GM12891 (cell line): ENCODE results near the gene RANBP3.
A peak's percentile ranks its signal among the peaks of the same experiment; 100 is the strongest.

Source experiments
- DNase-seq: peaks from one replicate; pipeline ENCODE4 v3.0.0; 2011; ENCODE audit warnings: low spot score; ENCODE audit not compliant: insufficient read length
- FAIRE-seq: peaks from 2 replicates; lab custom pipeline; 2011; peaks lifted over from hg19 to GRCh38; lab: Jason Lieb, UNC
- PAX5 ChIP-seq: IDR thresholded peaks from 2 replicates; pipeline ENCODE4 v1.6.1; 2011; ENCODE audit warnings: low read length, moderate library complexity, mild to moderate bottlenecking; ENCODE audit not compliant: insufficient read depth, severe bottlenecking
- POLR2A ChIP-seq: IDR thresholded peaks from 2 replicates; pipeline ENCODE4 v1.6.1; 2011; ENCODE audit warnings: low read depth, low read length, control low read depth
- POLR2AphosphoS5 ChIP-seq: IDR thresholded peaks from 2 replicates; pipeline ENCODE4 v1.6.1; 2011; ENCODE audit warnings: low read depth, low read length, control low read depth
- POU2F2 ChIP-seq: IDR thresholded peaks from 2 replicates; pipeline ENCODE4 v1.6.1; 2011; ENCODE audit warnings: low read depth, mild to moderate bottlenecking, control low read depth, low read length, moderate library complexity
- SPI1 ChIP-seq: IDR thresholded peaks from 2 replicates; pipeline ENCODE4 v1.6.1; 2011; ENCODE audit warnings: low read depth, low read length, control low read depth
- TAF1 ChIP-seq: IDR thresholded peaks from 2 replicates; pipeline ENCODE4 v1.6.1; 2011; ENCODE audit warnings: low read depth, low read length, control low read depth

The RANBP3 gene

GRCh38 chr19:5974721-5975387, 3.1 kb downstream of the RANBP3 start:
- TF ChIP-seq POLR2A (no peak), POU2F2 (0 out of 2 replicates have a peak, but pooled peaks have one; percentile 41)
- DNase-seq (no peak), FAIRE-seq (peak; percentile 85)

- DNase-seq = no peak
- no peak for TF ChIP-seq TAF1
- TF ChIP-seq PAX5 = no peak
- no peak for TF ChIP-seq POLR2AphosphoS5
- TF ChIP-seq SPI1 = no peak
- TF ChIP-seq POLR2A = no peak
- no peak for TF ChIP-seq POU2F2
- no peak for FAIRE-seq
Measured at GRCh38 chr19:5973867-5974635, 3.9 kb downstream of the RANBP3 start.

GRCh38 chr19:5973376-5973775, 4.6 kb downstream of the RANBP3 start:
- DNase-seq = no peak
- TF ChIP-seq POLR2AphosphoS5 (no peak), POLR2A (no peak), TAF1 (no peak), SPI1 (no peak), PAX5 (no peak), POU2F2 (no peak)
- no peak for FAIRE-seq

- TF ChIP-seq POLR2AphosphoS5 (no peak), SPI1 (no peak), POU2F2 (no peak), TAF1 (no peak), POLR2A (no peak), PAX5 (no peak)
- FAIRE-seq (no peak), DNase-seq (no peak)
Measured at GRCh38 chr19:5972355-5972731, 5.6 kb downstream of the RANBP3 start.

- no peak for DNase-seq
- FAIRE-seq = no peak
- no peak for TF ChIP-seq POLR2AphosphoS5
- TF ChIP-seq SPI1 = no peak
- no peak for TF ChIP-seq PAX5
- TF ChIP-seq POU2F2 = no peak
Measured at GRCh38 chr19:5971714-5972354, 6.1 kb downstream of the RANBP3 start.

GRCh38 chr19:5969476-5969875, 8.5 kb downstream of the RANBP3 start:
- no peak for DNase-seq
- TF ChIP-seq POLR2AphosphoS5 = no peak
- TF ChIP-seq POLR2A = no peak
- no peak for TF ChIP-seq POU2F2
- no peak for TF ChIP-seq PAX5
- no peak for TF ChIP-seq SPI1
- no peak for TF ChIP-seq TAF1
- FAIRE-seq = no peak

GRCh38 chr19:5968431-5969373, 9.2 kb downstream of the RANBP3 start:
- TF ChIP-seq SPI1 (no peak), POU2F2 (no peak), POLR2AphosphoS5 (no peak), TAF1 (no peak), PAX5 (no peak), POLR2A (no peak)
- FAIRE-seq (peak; percentile 35), DNase-seq (no peak)

GRCh38 chr19:5967994-5968430, 9.9 kb downstream of the RANBP3 start:
- DNase-seq (peak; percentile 59), FAIRE-seq (peak; percentile 91)
- TF ChIP-seq POLR2A = no peak
- TF ChIP-seq SPI1 = no peak
- no peak for TF ChIP-seq PAX5
- peak; percentile 10; the same call in 1 of the 2 replicates for TF ChIP-seq POU2F2
- no peak for TF ChIP-seq POLR2AphosphoS5
- no peak for TF ChIP-seq TAF1

- FAIRE-seq (no peak), DNase-seq (no peak)
- TF ChIP-seq POLR2A (no peak), POLR2AphosphoS5 (no peak), TAF1 (no peak), PAX5 (no peak), SPI1 (no peak), POU2F2 (no peak)
Measured at GRCh38 chr19:5967571-5967970, 10.4 kb downstream of the RANBP3 start.
